Transverse colon (tissue), 3 donors: Measurements from ENCODE around the gene PRKCA.

Experiments used
- POLR2A ChIP-seq: fragments of 450-650 bp; IDR thresholded peaks from one replicate; pipeline ENCODE4 v1.6.1; 2016; ENCODE audit warnings: antibody characterized with exemption, mild to moderate bottlenecking, moderate library complexity
- POLR2AphosphoS5 ChIP-seq, 3 donors: sonication (generic); formaldehyde crosslinking; IDR thresholded peaks; one replicate each; pipeline ENCODE4 v1.6.1; 2016; ENCODE audit warnings: antibody characterized with exemption in 3 of 3

GRCh38 chr17:66833201-66833600 lies 530.8 kb downstream of the PRKCA start:
- no peak for TF ChIP-seq POLR2AphosphoS5 (IDR thresholded peaks at IDR 0.05)
- TF ChIP-seq POLR2A: no peak
